HG03060 (cell line): ENCODE data around the gene CLDN6.

Experiments used
- ATAC-seq: cut with Tn5 transposase; IDR thresholded peaks from one replicate; pipeline ENCODE4 v1.9.1; 2021; ENCODE audit warnings: low read depth, moderate number of reproducible peaks; ENCODE audit not compliant: unreplicated experiment

Gene CLDN6

GRCh38 chr16:3015865-3016521 lies 2.0 kb downstream of the CLDN6 start:
- ATAC-seq, result no peak

DNA sequence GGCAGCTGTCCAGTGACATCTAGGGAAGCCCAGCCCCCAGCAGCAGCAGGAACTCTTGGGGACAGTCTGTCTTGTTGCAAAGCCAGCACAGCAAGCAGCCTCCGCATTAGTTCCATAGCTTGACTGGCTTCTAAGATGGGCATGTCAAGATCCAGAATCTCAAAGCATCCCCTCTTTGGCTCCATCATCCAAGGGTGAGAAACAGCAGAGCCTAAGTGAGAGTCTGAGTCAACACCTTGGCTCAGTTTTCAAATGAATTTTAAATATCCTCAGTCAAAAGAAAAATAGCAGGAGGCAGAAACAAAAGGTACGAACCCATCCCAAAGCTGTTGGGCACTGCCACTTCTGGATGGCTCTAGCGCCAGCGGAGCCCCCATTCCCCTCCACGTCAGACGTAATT lies 3.0 kb downstream of the CLDN6 start:
- ATAC-seq, result no peak

GRCh38 chr16:3013998-3014690 lies 3.8 kb downstream of the CLDN6 start:
- no peak for ATAC-seq

- ATAC-seq, result no peak
These were observed 4.5 kb downstream of the CLDN6 start for GRCh38 chr16:3013491-3013951.

GRCh38 chr16:3012828-3013420 lies 5.1 kb downstream of the CLDN6 start, which contains the start of gene CLDN9:
TSS of gene CLDN9 (plus strand) at chr16:3012923. CDS start at chr16:3013363, 440 bp downstream.
- ATAC-seq, result no peak

DNA sequence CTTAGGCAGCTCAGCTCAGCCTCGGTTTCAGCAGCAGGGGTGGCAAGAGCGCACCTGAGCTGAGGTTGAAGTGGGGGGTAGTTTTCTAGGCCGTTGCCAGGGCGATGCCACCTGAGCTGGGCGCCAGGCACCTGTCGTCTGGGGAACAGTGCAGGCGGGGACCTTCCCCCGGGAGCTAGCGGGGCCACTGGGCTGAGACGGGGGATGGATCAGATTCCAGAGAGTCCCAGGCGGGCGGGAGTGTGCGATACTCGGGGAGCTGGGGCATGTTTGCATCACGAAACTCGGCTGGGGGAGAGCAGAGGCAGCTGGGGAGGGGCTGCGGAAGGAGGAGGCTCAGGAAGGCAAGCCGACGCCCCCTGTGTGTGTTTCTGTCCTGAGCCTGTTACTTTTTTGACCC lies 5.7 kb downstream of the CLDN6 start:
- no peak for ATAC-seq

DNA sequence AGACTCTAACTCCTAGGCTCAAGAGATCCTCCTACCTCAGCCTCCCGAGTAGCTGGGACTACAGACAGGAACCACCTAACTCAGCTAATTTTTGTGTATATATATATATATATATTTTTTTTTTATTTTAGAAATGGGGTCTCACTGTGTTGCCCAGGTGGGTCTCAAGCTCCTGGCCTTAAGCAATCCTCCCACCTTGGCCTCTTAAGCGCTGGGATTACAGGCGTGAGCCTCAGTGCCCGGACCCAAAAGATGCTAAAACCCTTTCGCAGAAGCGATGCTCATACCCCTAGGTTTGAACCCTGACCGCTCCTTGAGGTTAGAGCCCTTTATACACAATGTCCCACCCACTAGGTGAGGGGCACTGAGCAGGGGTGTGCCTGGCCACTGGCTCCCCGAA lies 7.5 kb downstream of the CLDN6 start:
- ATAC-seq, result no peak

DNA sequence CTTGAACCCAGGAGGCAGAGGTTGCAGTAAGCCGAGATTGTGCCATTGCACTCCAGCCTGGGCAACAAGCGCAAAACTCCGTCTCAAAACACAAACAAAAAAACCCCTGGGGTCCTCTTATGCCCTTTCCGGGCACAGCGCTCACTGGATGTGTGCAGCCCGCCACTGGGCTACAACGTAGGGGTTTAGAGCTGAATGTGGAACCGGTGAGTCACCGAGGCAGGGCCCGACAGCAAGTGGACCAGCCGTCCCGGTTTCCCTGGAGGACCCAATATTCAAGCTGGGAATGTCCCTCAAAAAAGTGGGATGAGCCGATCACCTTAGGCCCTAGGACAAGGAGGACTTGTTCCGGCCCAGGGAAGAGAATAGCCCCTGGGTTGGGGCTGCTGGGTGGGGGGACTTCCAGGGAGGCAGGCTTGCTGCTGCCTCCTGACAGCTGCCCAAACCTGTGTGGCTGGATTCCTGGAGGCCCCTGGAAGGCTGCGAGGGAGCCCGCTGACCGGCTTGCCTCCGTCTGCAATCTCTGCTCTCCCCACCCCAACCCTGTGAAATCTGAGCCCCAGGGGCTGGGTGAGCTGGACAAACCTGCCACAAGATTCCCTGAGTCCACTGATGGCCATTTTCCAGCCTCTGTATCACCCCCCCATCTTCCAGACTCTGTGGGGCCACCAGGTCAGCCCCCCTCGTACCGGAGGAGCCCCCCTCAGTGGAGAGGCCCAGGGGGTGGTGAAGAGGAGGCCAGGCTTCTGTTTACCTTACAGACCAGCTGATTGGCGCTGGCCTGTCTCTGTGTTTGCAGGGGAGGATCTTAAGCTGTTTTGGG lies 8.2 kb downstream of the CLDN6 start:
- no peak for ATAC-seq

GRCh38 chr16:3008690-3009037 lies 9.3 kb downstream of the CLDN6 start:
- no peak for ATAC-seq

- ATAC-seq, result no peak
These were observed 9.9 kb downstream of the CLDN6 start for GRCh38 chr16:3007957-3008689.

DNA sequence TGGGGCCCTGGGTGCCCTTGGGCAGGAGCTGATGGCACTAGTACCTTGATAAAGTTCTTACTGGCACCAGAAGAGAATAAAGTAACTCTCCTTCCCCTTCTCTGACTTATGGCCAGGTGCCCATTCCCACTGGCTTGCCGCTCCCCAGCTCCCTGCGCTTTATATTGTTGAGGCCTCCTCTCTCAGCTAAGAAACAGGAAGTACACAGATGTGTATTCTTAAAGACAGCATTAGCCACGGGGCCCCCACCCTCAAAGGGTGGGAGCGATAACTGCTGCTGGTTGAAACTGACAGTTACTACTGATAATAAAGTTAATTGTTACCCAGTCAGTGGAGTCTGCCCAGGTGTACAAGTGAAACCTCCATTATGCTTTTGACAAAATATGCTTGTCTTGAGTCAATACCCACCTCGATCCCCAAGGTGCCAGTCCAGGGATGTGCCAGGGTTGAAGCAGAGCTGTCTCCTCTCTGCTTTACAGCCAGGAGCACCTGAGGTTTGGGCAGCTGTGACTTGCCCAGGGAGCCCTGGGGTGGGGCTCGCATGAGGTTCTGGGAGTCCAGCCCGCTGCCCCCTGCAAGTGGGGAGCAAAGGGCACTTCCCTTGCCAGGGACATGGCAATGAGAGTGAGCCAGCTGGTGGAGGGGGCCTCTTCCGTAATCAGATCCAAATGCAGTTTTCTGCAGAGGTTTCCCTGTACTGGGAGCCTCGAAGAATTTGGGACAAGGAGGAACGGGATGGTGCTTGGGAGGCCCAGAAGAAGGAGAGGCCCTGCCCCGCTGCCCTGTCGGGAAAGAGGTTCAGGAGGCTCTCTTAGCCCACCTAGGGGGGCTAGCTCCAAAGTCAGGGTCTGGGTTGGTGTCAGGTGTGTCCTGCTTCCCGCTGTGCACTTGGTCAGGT lies 10.7 kb downstream of the CLDN6 start:
- ATAC-seq, result no peak

GRCh38 chr16:3004781-3005284 lies 13.2 kb downstream of the CLDN6 start:
- no peak for ATAC-seq

GRCh38 chr16:3004319-3004718 lies 13.7 kb downstream of the CLDN6 start:
- ATAC-seq, result no peak

GRCh38 chr16:3003582-3004270 lies 14.3 kb downstream of the CLDN6 start:
- ATAC-seq, result peak; percentile 95

GRCh38 chr16:3001316-3001715 lies 16.7 kb downstream of the CLDN6 start:
- no peak for ATAC-seq

- no peak for ATAC-seq
These were observed 17.4 kb downstream of the CLDN6 start for GRCh38 chr16:3000540-3000939.

DNA sequence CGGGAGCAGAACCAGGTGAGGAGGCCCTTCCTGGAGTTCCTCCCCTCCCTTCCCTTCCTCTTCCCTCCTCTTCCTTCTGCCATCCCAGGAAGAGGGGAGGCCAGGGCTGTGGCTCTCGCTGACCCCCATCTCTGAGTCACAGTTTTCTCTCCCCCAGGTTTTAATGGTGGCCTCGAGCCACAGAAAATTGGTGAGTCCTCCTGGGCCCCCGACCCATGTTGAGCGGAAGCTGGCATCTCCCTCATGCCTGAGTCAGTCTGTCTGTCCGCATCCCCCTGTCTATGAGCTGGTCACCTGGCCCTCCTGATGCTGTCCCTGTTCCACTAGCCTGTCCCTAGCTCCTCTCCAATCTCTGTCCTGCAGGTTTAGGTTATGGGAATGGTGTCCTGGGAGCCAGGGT lies 18.1 kb downstream of the CLDN6 start:
- no peak for ATAC-seq

DNA sequence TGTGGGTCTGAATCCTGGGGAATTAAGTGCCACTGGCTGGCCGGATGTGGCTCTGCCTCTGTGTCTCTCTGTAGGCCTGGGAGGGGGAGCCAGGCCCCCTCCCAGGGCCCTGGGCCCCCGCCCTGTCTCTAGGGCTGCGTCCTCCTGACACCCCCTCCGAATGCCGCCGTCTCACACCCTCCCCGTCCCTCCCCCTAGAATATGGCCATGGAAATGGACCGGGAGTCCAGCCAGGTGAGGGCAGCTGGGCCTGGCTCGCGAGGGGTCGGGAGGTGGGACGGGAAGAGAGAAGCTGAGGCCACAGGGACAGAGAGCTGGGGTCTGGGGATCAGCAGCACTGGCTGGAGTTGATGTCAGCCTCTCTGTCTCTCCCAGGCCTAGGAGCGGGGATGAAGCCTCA lies 21.7 kb downstream of the CLDN6 start:
- no peak for ATAC-seq
